WTC11 (cell line): ENCODE data around the gene TREML1. TPM values are rescaled to one million over a fixed set of nuclear protein-coding genes. Genes with fewer than 3 reads are reported as not detected.

Experiments used
- ATAC-seq: fragments of 200-7000 bp; cut with Tn5 transposase; 2 replicates; pipeline ENCODE4 v1.10.0; 2021; ENCODE audit warnings: mild to moderate bottlenecking, moderate library complexity
- CTCF ChIA-PET: fragments of 300-600 bp; sonication (Branson Sonifier 250); formaldehyde crosslinking; loops from one replicate; lab custom pipeline; 2021; ENCODE audit warnings: antibody characterized with exemption; lab: Charles Lee
- POLR2A ChIA-PET: fragments of 350-600 bp; sonication (Branson Sonifier 250); formaldehyde crosslinking; loops from one replicate; lab custom pipeline; 2021; ENCODE audit warnings: antibody characterized with exemption; lab: Charles Lee
- DNase-seq: peaks from one replicate; pipeline ENCODE4 v3.0.0; 2021; ENCODE audit warnings: low spot score
- H3K27ac Mint-ChIP-seq: 2 replicates; pipeline ENCODE4 v1.8.0; 2021; ENCODE audit warnings: mixed read lengths
- H3K27me3 Mint-ChIP-seq: 2 replicates; pipeline ENCODE4 v1.8.0; 2021; ENCODE audit warnings: low read depth, mild to moderate bottlenecking, moderate library complexity, mixed read lengths
- H3K36me3 Mint-ChIP-seq: 2 replicates; pipeline ENCODE4 v1.8.0; 2021; ENCODE audit warnings: mixed read lengths
- H3K4me1 Mint-ChIP-seq: 2 replicates; pipeline ENCODE4 v1.8.0; 2022; ENCODE audit warnings: mixed read lengths
- H3K4me3 Mint-ChIP-seq: 2 replicates; pipeline ENCODE4 v1.8.0; 2021; ENCODE audit warnings: mild to moderate bottlenecking, moderate library complexity, mixed read lengths
- H3K9me3 Mint-ChIP-seq: 2 replicates; pipeline ENCODE4 v1.8.0; 2021; ENCODE audit warnings: mixed read lengths
- ATF1 ChIP-seq: sonication (generic); formaldehyde crosslinking; IDR thresholded peaks from 2 replicates; pipeline ENCODE4 v1.8.1; 2023; ENCODE audit warnings: mild to moderate bottlenecking, moderate library complexity, missing genetic modification reagents
- CREB1 ChIP-seq: sonication (generic); formaldehyde crosslinking; IDR thresholded peaks from 2 replicates; pipeline ENCODE4 v1.8.0; 2023; ENCODE audit warnings: mild to moderate bottlenecking, missing genetic modification reagents
- EMX1 ChIP-seq: fragments of 250-450 bp; sonication (Bioruptor Pico); IDR thresholded peaks from 2 replicates; pipeline ENCODE4 v1.8.0; 2021; ENCODE audit warnings: mild to moderate bottlenecking
- FOXP1 ChIP-seq: sonication (generic); formaldehyde crosslinking; IDR thresholded peaks from 2 replicates; pipeline ENCODE4 v1.8.0; 2022; ENCODE audit warnings: missing genetic modification reagents, mild to moderate bottlenecking, moderate library complexity, borderline replicate concordance
- GTF2I ChIP-seq: fragments of 250-450 bp; sonication (Bioruptor Pico); conservative IDR thresholded peaks from 2 replicates; pipeline ENCODE4 v1.4.0; 2021; ENCODE audit warnings: mild to moderate bottlenecking
- KAT7 ChIP-seq: sonication (generic); formaldehyde crosslinking; IDR thresholded peaks from 2 replicates; pipeline ENCODE4 v1.8.1; 2023; ENCODE audit warnings: missing genetic modification reagents, mild to moderate bottlenecking, borderline replicate concordance
- MXD4 ChIP-seq: fragments of 250-450 bp; sonication (Bioruptor Pico); IDR thresholded peaks from 2 replicates; pipeline ENCODE4 v1.8.0; 2021; ENCODE audit warnings: mild to moderate bottlenecking, moderate library complexity, borderline replicate concordance
- SMAD3 ChIP-seq: sonication (generic); formaldehyde crosslinking; IDR thresholded peaks from 2 replicates; pipeline ENCODE4 v1.8.0; 2022; ENCODE audit warnings: missing genetic modification reagents, mild to moderate bottlenecking, borderline replicate concordance
- TCF7 ChIP-seq: sonication (generic); formaldehyde crosslinking; IDR thresholded peaks from 2 replicates; pipeline ENCODE4 v1.8.0; 2022; ENCODE audit warnings: mild to moderate bottlenecking, low read depth, missing genetic modification reagents, moderate library complexity
- ZBTB21 ChIP-seq: sonication (generic); formaldehyde crosslinking; IDR thresholded peaks from 2 replicates; pipeline ENCODE4 v1.8.1; 2023; ENCODE audit warnings: mild to moderate bottlenecking, missing genetic modification reagents, borderline replicate concordance
- total RNA-seq: library from RNA; stranded (reverse); gene quantifications from 3 replicates; pipeline ENCODE4 v1.2.3, GENCODE V29; 2021
- TF ChIP-seq, protein P1 (sequence below): sonication (generic); formaldehyde crosslinking; IDR thresholded peaks from 2 replicates; pipeline ENCODE4 v1.8.1; 2022; ENCODE audit warnings: low read depth, missing genetic modification reagents, borderline replicate concordance
- TF ChIP-seq, protein P2 (sequence below): fragments of 250-450 bp; sonication (Bioruptor Pico); conservative IDR thresholded peaks from 2 replicates; pipeline ENCODE4 v1.9.0; 2021; ENCODE audit warnings: mild to moderate bottlenecking
- TF ChIP-seq, protein P3 (sequence below): sonication (generic); formaldehyde crosslinking; IDR thresholded peaks from 2 replicates; pipeline ENCODE4 v1.8.1; 2023; ENCODE audit warnings: mild to moderate bottlenecking, missing genetic modification reagents
- TF ChIP-seq, protein P4 (sequence below): sonication (generic); formaldehyde crosslinking; IDR thresholded peaks from 2 replicates; pipeline ENCODE4 v1.8.1; 2023; ENCODE audit warnings: mild to moderate bottlenecking, missing genetic modification reagents, moderate library complexity
- TF ChIP-seq, protein P5 (sequence below): fragments of 250-450 bp; sonication (Bioruptor Pico); IDR thresholded peaks from 2 replicates; pipeline ENCODE4 v1.9.0; 2021; ENCODE audit warnings: mild to moderate bottlenecking, borderline replicate concordance
- TF ChIP-seq, protein P6 (sequence below): fragments of 250-450 bp; sonication (Bioruptor Pico); IDR thresholded peaks from 2 replicates; pipeline ENCODE4 v1.9.0; 2021; ENCODE audit warnings: mild to moderate bottlenecking
- TF ChIP-seq, protein P7 (sequence below): sonication (generic); formaldehyde crosslinking; IDR thresholded peaks from 2 replicates; pipeline ENCODE4 v1.8.0; 2023; ENCODE audit warnings: missing genetic modification reagents
- TF ChIP-seq, protein P8 (sequence below): sonication (generic); formaldehyde crosslinking; IDR thresholded peaks from 2 replicates; pipeline ENCODE4 v1.8.0; 2022; ENCODE audit warnings: mild to moderate bottlenecking, missing genetic modification reagents

TREML1 gene
- total RNA-seq, 1 experiment from 2014 or later = not detected

- peaks cover 14% of the 10 kb centered on the region for H3K9me3 Mint-ChIP-seq
- DNase-seq (no peak), ATAC-seq (no peak)
- TF ChIP-seq SMAD3 (CRISPR knock-in tag) = no peak
- TF ChIP-seq MXD4 (CRISPR knock-in tag) = no peak
- TF ChIP-seq, protein P1, sequence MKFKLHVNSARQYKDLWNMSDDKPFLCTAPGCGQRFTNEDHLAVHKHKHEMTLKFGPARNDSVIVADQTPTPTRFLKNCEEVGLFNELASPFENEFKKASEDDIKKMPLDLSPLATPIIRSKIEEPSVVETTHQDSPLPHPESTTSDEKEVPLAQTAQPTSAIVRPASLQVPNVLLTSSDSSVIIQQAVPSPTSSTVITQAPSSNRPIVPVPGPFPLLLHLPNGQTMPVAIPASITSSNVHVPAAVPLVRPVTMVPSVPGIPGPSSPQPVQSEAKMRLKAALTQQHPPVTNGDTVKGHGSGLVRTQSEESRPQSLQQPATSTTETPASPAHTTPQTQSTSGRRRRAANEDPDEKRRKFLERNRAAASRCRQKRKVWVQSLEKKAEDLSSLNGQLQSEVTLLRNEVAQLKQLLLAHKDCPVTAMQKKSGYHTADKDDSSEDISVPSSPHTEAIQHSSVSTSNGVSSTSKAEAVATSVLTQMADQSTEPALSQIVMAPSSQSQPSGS (CRISPR knock-in tag) = no peak
- no peak for TF ChIP-seq CREB1 (CRISPR knock-in tag)
- H3K27ac Mint-ChIP-seq = no peak overlapping the region
- H3K36me3 Mint-ChIP-seq = peaks cover 16% of the 10 kb centered on the region
- no peak overlapping the region for H3K4me3 Mint-ChIP-seq
- ChIA-PET POLR2A (no interaction called here), CTCF (no interaction called here)
- peaks cover 7% of the 10 kb centered on the region for H3K27me3 Mint-ChIP-seq
- H3K4me1 Mint-ChIP-seq = peaks cover 7% of the 10 kb centered on the region
Observed at GRCh38 chr6:41193884-41194283, 39.7 kb upstream of the TREML1 start.

GRCh38 chr6:41193171-41193734 is 39.1 kb upstream of the TREML1 start:
- Mint-ChIP-seq H3K9me3 (peaks cover 18% of the 10 kb centered on the region), H3K27ac (no peak overlapping the region), H3K4me3 (no peak overlapping the region), H3K27me3 (peaks cover 6% of the 10 kb centered on the region), H3K36me3 (peaks cover 18% of the 10 kb centered on the region), H3K4me1 (peaks cover 7% of the 10 kb centered on the region)
- DNase-seq (no peak), ATAC-seq (no peak)
- POLR2A ChIA-PET = no interaction called here
- CTCF ChIA-PET = interaction anchor here (1.8 kb wide), 1 partner anchor 82 kb away, joined by 6 read pairs; no protein-coding TSS in a partner anchor
- TF ChIP-seq, protein P2, sequence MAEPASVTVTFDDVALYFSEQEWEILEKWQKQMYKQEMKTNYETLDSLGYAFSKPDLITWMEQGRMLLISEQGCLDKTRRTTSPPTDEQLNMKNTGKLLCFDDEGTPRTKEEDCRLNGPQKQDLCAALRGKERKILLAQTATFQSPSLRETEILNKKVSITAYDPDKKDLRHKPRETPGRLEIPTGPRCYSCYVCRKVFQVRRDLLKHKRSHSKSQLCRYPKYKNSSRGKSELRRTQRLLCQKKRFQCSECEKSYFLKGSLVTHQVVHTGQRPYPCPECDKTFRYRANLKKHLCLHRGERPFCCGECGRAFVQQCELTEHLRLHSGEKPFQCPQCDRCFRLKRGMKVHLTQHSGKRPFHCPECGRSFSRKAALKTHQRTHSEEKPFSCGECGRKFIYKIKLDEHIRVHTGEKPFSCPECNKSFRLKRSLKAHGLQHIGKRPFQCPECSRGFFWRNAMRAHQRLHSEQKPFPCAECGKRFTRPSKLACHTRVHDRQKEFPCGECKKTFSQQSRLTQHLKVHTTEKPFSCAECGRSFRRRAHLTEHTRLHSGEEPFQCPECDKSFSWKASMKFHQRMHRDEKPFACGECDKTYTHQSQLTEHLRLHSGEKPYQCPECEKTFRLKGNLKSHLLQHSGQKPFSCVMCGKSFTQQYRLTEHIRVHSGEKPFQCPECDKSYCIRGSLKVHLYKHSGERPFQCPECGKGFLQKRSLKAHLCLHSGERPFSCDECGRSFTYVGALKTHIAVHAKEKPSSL (CRISPR knock-in tag) = no peak
- TF ChIP-seq ATF1 = no peak
- TF ChIP-seq, protein P3, sequence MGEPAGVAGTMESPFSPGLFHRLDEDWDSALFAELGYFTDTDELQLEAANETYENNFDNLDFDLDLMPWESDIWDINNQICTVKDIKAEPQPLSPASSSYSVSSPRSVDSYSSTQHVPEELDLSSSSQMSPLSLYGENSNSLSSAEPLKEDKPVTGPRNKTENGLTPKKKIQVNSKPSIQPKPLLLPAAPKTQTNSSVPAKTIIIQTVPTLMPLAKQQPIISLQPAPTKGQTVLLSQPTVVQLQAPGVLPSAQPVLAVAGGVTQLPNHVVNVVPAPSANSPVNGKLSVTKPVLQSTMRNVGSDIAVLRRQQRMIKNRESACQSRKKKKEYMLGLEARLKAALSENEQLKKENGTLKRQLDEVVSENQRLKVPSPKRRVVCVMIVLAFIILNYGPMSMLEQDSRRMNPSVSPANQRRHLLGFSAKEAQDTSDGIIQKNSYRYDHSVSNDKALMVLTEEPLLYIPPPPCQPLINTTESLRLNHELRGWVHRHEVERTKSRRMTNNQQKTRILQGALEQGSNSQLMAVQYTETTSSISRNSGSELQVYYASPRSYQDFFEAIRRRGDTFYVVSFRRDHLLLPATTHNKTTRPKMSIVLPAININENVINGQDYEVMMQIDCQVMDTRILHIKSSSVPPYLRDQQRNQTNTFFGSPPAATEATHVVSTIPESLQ (CRISPR knock-in tag) = no peak
- TF ChIP-seq TCF7 (CRISPR knock-in tag) = no peak
- TF ChIP-seq, protein P4, sequence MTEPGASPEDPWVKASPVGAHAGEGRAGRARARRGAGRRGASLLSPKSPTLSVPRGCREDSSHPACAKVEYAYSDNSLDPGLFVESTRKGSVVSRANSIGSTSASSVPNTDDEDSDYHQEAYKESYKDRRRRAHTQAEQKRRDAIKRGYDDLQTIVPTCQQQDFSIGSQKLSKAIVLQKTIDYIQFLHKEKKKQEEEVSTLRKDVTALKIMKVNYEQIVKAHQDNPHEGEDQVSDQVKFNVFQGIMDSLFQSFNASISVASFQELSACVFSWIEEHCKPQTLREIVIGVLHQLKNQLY = no peak
- TF ChIP-seq, protein P5, sequence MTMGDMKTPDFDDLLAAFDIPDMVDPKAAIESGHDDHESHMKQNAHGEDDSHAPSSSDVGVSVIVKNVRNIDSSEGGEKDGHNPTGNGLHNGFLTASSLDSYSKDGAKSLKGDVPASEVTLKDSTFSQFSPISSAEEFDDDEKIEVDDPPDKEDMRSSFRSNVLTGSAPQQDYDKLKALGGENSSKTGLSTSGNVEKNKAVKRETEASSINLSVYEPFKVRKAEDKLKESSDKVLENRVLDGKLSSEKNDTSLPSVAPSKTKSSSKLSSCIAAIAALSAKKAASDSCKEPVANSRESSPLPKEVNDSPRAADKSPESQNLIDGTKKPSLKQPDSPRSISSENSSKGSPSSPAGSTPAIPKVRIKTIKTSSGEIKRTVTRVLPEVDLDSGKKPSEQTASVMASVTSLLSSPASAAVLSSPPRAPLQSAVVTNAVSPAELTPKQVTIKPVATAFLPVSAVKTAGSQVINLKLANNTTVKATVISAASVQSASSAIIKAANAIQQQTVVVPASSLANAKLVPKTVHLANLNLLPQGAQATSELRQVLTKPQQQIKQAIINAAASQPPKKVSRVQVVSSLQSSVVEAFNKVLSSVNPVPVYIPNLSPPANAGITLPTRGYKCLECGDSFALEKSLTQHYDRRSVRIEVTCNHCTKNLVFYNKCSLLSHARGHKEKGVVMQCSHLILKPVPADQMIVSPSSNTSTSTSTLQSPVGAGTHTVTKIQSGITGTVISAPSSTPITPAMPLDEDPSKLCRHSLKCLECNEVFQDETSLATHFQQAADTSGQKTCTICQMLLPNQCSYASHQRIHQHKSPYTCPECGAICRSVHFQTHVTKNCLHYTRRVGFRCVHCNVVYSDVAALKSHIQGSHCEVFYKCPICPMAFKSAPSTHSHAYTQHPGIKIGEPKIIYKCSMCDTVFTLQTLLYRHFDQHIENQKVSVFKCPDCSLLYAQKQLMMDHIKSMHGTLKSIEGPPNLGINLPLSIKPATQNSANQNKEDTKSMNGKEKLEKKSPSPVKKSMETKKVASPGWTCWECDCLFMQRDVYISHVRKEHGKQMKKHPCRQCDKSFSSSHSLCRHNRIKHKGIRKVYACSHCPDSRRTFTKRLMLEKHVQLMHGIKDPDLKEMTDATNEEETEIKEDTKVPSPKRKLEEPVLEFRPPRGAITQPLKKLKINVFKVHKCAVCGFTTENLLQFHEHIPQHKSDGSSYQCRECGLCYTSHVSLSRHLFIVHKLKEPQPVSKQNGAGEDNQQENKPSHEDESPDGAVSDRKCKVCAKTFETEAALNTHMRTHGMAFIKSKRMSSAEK (CRISPR knock-in tag) = no peak
- TF ChIP-seq, protein P6, sequence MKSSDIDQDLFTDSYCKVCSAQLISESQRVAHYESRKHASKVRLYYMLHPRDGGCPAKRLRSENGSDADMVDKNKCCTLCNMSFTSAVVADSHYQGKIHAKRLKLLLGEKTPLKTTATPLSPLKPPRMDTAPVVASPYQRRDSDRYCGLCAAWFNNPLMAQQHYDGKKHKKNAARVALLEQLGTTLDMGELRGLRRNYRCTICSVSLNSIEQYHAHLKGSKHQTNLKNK (CRISPR knock-in tag) = no peak
- TF ChIP-seq, protein P7, sequence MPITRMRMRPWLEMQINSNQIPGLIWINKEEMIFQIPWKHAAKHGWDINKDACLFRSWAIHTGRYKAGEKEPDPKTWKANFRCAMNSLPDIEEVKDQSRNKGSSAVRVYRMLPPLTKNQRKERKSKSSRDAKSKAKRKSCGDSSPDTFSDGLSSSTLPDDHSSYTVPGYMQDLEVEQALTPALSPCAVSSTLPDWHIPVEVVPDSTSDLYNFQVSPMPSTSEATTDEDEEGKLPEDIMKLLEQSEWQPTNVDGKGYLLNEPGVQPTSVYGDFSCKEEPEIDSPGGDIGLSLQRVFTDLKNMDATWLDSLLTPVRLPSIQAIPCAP (CRISPR knock-in tag) = no peak
- no peak for TF ChIP-seq GTF2I
- TF ChIP-seq ZBTB21 (CRISPR knock-in tag) = no peak
- TF ChIP-seq, protein P8, sequence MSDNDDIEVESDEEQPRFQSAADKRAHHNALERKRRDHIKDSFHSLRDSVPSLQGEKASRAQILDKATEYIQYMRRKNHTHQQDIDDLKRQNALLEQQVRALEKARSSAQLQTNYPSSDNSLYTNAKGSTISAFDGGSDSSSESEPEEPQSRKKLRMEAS (CRISPR knock-in tag) = no peak
- TF ChIP-seq EMX1 = no peak
- TF ChIP-seq KAT7 (CRISPR knock-in tag) = no peak
- TF ChIP-seq, protein P1 (CRISPR knock-in tag) = no peak
- no peak for TF ChIP-seq FOXP1 (CRISPR knock-in tag)
